Stimulated activated CD4-positive, alpha-beta T cell treated with anti-CD3 and anti-CD28 coated beads, Interleukin-2, amount 100 ng/mL, for 4 hours (primary cell): ENCODE measurements around the gene MRPL55.

Source experiments
- DNase-seq: peaks from one replicate; pipeline ENCODE4 v3.0.0-alpha.2; 2020; ENCODE audit warnings: low read depth

Gene MRPL55

DNA sequence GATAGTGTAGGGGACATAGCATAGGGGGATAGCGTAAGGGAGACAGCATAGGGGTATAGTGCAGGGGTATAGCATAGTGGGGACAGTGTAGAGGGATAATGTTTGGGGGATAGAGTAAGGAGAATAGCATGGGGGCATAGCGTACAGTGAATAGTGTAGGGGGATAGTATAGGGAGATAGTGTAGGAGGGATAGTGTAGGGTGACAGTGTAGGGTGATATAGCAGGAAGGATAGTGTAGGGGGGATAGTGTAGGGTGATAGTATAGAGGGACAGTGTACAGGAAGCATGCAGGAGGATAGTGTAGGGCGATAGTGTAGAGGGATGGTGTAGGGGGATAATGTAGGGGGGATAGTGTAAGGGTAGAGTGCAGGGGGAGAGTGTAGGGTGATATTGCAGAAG, 38.2 kb downstream of the MRPL55 start:
- DNase-seq, result no peak

DNA sequence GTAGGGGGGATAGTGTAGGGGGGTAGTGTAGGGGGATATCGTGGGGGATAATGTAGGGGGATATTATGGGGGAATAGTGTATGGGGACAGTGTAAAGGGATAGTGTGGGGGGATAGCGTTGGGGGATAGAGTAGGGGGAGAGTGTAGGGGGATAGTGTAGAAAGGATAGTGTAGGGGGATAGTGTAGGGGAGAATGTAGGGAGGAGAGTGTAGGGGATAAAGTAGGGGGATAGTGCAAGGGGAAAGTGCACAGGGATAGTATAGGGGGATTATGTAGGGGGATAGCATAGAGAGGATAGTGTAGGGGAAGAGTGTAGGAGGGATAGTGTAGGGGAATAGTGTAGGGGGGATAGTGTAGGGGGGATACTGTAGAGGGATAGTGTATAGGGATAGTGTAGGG, 38.9 kb downstream of the MRPL55 start:
- DNase-seq, result no peak

- no peak for DNase-seq
Observed at GRCh38 chr1:228068359-228068758, 40.7 kb downstream of the MRPL55 start.

DNA sequence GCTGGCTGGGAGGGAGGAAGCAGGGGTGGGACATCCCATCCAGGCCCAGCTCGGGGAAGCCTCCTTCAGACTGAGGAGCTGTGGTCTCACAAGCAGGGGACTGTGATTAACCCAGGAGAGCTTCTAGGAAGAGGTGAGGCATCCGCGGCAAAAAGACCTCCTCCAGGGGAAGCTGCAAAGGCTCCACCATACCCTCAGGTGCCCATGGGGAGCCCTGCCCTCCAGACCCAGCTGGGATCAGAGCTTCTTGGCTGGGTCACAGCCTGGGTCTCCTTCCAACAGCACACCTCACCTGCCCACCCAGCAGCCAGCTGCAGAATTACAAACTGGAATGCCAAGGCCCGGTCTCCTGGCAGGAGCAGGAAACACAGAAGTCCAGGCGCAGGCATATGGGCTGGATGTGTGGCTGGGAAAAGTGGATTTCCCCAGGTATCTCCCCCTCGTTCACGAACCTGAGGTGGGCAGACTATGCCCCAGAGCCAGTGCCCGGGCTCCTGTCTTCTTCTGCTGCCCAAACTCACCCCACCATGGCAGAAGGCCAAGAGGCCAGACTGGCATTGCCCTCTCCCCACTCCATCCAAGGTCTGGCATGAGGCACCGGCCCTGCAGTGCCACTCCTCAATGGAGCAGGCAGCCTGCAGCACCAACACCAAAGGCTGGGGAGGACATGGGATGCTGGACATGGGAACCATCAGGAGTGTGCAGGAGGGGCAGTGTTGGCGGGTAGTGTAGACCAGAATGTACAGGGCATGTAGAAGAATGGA, 42.0 kb downstream of the MRPL55 start:
- no peak for DNase-seq

DNA sequence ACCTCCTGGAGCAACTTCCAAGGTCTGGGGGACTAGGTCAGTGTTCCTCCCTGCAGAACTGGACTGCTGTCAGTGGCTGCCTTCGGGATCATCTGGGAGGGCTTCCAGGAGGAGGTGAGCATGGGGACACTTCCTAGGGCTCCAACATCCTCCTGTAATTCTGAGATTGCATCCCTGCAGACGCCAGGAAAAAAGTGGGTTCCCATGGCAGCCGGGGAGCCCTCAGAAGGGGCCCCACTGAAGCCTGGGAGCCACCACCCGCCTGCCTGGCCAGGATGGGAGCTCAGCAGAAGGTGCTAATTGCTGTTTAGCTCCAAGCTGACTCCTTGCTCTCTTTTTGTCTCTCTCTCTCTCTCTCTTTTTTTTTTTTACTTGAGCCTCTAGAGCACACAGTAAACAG, 42.7 kb downstream of the MRPL55 start:
- no peak for DNase-seq

GRCh38 chr1:228065543-228066347, 43.4 kb downstream of the MRPL55 start:
- no peak for DNase-seq

GRCh38 chr1:228064741-228065542, 44.2 kb downstream of the MRPL55 start:
- DNase-seq, result no peak

GRCh38 chr1:228064296-228064695, 44.8 kb downstream of the MRPL55 start:
- no peak for DNase-seq

DNA sequence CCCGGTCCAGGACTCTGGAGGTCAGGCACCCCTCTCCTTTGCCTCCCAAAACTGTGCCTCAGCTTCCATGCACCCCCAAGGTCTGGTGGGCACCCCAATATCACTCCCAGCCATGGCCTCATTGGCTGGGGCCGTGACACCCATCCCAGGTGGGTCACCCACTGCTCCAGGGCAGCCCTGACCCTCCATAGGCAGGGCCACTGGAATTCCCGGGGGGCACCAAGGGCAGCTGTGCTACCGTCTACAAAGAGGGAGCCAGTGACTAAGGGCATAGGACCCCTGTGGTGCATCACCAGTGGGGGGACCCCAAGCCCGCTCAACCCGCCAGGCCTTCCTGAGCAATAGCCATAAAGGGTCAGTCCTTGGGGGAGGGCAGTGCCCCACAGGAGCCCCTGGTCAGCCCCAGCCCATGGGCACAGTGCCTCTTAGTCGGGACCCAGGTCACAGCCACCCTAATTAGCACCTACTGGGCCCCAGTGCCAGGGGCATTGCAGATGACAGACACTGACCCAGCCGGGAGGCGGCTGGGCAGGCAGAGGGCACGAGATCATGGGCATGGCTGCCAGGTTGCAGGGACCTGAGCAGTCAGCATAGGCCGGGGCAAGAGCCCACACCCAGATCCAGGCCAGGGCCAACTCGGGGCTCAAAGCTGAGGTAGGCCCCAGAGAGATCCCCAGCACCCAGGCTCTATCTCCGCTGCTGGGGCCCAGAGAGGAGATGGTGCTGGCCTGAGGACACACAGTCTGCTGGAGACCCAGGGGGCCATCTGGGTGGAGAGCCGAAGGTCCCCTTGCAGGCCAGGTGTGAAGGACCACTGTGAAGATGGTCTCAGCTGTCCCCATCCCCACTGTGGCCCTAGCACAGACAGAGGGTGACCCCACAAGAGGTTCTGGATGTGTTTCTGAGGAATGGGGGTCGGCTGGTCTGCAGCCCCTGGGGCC, 45.6 kb downstream of the MRPL55 start:
- no peak for DNase-seq

GRCh38 chr1:228062812-228063211, 46.3 kb downstream of the MRPL55 start:
- no peak for DNase-seq

DNA sequence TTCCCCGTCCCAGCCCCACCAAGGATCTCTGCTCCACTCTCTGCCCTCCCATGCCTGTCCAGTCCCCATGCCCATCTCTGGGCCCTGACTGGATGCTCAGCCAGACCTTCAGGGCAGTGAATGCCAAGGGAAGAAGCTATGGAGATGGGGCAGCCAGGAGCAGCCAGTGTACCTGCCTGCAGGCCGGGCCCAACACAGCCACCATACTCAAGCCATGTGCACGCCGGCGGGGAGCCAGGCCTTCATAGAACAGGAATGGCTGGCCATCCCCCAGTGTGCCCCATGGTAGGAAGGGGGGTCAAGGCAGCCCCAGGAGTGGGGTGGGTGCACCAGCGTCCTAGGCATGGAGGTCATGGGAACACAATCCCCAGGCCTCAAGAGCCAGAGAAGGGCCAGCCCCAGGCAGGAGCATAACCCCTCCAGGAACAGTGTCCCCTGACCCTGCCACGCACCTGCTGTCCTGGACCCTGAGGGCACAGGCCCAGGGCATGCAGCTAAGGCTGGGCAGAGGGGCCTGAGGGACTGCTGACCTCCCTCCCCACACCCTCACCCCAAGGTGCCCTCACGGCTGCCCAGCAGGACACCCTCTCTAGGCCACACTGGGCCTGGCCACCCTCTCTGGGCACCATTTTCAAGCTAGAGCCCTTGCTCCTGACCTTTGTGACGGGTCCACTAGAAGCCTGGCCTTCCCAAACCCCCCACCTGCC, 46.9 kb downstream of the MRPL55 start:
- DNase-seq, result no peak

DNA sequence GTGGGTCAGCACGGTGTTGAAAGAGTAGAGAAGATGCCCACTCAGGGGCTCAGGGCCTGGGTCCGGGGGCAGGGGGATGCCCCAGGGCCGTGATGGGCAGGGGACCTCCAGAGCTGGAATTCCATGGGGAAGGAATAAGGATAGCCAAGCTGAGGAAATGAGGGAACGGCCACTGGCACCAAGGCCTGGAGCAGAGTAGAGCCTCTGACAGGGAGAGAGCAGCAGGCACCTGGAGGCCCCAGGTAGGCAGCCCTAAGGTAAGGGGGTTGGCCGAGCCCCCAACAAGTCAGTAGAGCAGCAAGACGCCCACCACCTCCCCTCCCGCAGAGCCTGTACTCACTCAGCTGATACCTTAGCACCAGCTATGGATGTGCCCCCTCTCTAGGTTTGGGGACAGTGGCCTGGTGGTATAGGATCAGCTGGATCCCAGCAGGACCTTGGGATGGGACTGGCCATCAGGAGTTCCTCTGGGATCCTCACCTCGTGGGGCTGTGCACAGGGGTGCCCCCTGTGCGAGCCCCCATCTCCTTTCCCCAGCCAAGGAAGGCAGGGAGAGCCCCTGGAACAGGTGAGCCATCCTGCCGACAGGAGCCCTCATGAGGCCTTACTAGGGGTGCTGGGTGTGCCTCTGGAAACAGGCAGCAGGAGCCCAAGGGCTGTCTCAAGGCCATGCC, 47.6 kb downstream of the MRPL55 start:
- DNase-seq, result no peak

GRCh38 chr1:228060458-228061190, 48.5 kb downstream of the MRPL55 start:
- no peak for DNase-seq

- peak; percentile 56 for DNase-seq
Observed at GRCh38 chr1:228059634-228060457, 49.3 kb downstream of the MRPL55 start.

GRCh38 chr1:228058949-228059633, 50.0 kb downstream of the MRPL55 start:
- peak; percentile 19 for DNase-seq

- DNase-seq, result no peak
Observed at GRCh38 chr1:228058172-228058948, 50.7 kb downstream of the MRPL55 start.
